ENCODE results near the gene GNAL.

GNAL gene

DNA sequence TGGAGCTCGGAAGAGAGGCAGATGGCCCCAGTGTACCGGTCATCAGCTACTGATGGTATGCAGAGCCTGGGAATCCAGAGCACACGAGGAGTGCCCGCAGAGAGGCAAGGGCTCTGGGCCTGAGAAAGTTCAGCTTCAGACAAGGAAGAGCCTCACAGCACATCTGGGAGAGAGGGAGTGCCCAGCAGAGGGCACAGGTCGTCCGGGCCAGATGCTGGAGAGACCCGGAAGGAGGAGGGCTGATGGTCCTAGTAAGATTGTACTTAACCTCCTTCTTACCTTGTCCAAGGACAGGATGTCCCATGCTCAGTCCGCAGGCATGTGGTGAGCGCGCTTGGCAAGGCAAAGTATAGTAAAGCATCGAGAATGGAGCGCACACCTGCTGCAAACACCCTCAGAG lies 137.8 kb downstream of the GNAL start:
- no peak for ATAC-seq
- no peak for TF ChIP-seq PPARA (CRISPR knock-in tag; IDR thresholded peaks at IDR 0.05; ENCODE audit: borderline replicate concordance)
- TF ChIP-seq, protein P1, sequence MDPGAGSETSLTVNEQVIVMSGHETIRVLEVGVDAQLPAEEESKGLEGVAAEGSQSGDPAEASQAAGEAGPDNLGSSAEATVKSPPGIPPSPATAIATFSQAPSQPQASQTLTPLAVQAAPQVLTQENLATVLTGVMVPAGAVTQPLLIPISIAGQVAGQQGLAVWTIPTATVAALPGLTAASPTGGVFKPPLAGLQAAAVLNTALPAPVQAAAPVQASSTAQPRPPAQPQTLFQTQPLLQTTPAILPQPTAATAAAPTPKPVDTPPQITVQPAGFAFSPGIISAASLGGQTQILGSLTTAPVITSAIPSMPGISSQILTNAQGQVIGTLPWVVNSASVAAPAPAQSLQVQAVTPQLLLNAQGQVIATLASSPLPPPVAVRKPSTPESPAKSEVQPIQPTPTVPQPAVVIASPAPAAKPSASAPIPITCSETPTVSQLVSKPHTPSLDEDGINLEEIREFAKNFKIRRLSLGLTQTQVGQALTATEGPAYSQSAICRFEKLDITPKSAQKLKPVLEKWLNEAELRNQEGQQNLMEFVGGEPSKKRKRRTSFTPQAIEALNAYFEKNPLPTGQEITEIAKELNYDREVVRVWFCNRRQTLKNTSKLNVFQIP (CRISPR knock-in tag; IDR thresholded peaks at IDR 0.05; ENCODE audit: borderline replicate concordance, low read depth), result no peak
- TF ChIP-seq ZFP30 (CRISPR knock-in tag; IDR thresholded peaks at IDR 0.05), result no peak
- TF ChIP-seq ARNTL (CRISPR knock-in tag; IDR thresholded peaks at IDR 0.05; ENCODE audit: borderline replicate concordance, low read depth), result no peak
- TF ChIP-seq TCF4 (CRISPR knock-in tag; IDR thresholded peaks at IDR 0.05; ENCODE audit: borderline replicate concordance), result no peak
- no peak for TF ChIP-seq RARB (CRISPR knock-in tag; IDR thresholded peaks at IDR 0.05)
- TF ChIP-seq, protein P2, sequence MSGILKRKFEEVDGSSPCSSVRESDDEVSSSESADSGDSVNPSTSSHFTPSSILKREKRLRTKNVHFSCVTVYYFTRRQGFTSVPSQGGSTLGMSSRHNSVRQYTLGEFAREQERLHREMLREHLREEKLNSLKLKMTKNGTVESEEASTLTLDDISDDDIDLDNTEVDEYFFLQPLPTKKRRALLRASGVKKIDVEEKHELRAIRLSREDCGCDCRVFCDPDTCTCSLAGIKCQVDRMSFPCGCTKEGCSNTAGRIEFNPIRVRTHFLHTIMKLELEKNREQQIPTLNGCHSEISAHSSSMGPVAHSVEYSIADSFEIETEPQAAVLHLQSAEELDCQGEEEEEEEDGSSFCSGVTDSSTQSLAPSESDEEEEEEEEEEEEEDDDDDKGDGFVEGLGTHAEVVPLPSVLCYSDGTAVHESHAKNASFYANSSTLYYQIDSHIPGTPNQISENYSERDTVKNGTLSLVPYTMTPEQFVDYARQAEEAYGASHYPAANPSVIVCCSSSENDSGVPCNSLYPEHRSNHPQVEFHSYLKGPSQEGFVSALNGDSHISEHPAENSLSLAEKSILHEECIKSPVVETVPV (CRISPR knock-in tag; IDR thresholded peaks at IDR 0.05), result no peak

DNA sequence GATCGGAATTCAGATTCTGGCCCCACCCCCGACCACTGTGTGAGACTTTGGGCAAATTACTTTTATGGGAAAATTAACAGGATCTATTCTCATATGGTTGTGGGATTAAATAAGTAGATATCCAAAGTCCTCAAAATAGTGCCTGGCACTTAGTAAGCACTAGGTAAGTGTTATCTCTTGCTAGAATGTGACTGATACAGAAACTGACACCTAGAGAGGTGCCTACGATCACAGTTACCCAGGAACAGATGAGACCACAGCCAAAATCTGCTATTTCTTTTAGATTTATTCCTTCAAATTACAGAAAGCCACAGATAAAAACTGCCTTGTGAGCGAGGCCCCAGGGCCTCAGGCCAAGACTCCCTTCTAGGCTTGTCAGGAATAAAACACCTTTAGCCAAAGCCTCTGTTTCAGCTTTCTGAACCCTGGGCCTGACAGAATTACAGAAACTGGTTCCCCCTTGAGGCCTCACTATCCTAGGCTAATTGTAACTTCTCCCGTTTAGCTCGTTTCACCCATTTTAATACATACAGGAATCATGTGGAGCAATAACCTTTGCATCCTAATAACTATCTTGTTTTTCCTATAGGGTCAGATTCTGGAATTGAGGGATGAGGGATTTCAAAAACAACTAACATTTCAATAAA lies 139.8 kb downstream of the GNAL start:
- no peak for ATAC-seq
- TF ChIP-seq ZNF8 (CRISPR knock-in tag; IDR thresholded peaks at IDR 0.05), result no peak
- TF ChIP-seq TOX (CRISPR knock-in tag; IDR thresholded peaks at IDR 0.05; ENCODE audit: borderline replicate concordance), result no peak
- no peak for TF ChIP-seq ZC3H10 (CRISPR knock-in tag; IDR thresholded peaks at IDR 0.05)
- TF ChIP-seq, protein P3, sequence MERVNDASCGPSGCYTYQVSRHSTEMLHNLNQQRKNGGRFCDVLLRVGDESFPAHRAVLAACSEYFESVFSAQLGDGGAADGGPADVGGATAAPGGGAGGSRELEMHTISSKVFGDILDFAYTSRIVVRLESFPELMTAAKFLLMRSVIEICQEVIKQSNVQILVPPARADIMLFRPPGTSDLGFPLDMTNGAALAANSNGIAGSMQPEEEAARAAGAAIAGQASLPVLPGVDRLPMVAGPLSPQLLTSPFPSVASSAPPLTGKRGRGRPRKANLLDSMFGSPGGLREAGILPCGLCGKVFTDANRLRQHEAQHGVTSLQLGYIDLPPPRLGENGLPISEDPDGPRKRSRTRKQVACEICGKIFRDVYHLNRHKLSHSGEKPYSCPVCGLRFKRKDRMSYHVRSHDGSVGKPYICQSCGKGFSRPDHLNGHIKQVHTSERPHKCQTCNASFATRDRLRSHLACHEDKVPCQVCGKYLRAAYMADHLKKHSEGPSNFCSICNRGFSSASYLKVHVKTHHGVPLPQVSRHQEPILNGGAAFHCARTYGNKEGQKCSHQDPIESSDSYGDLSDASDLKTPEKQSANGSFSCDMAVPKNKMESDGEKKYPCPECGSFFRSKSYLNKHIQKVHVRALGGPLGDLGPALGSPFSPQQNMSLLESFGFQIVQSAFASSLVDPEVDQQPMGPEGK (CRISPR knock-in tag; IDR thresholded peaks at IDR 0.05; ENCODE audit: borderline replicate concordance), result no peak
- TF ChIP-seq, protein P2 (CRISPR knock-in tag; IDR thresholded peaks at IDR 0.05), result no peak
- TF ChIP-seq RARB (CRISPR knock-in tag; IDR thresholded peaks at IDR 0.05), result no peak
- TF ChIP-seq GLIS3 (CRISPR knock-in tag; IDR thresholded peaks at IDR 0.05), result no peak
- TF ChIP-seq ARNTL (CRISPR knock-in tag; IDR thresholded peaks at IDR 0.05; ENCODE audit: borderline replicate concordance, low read depth), result no peak
- TF ChIP-seq, protein P4, sequence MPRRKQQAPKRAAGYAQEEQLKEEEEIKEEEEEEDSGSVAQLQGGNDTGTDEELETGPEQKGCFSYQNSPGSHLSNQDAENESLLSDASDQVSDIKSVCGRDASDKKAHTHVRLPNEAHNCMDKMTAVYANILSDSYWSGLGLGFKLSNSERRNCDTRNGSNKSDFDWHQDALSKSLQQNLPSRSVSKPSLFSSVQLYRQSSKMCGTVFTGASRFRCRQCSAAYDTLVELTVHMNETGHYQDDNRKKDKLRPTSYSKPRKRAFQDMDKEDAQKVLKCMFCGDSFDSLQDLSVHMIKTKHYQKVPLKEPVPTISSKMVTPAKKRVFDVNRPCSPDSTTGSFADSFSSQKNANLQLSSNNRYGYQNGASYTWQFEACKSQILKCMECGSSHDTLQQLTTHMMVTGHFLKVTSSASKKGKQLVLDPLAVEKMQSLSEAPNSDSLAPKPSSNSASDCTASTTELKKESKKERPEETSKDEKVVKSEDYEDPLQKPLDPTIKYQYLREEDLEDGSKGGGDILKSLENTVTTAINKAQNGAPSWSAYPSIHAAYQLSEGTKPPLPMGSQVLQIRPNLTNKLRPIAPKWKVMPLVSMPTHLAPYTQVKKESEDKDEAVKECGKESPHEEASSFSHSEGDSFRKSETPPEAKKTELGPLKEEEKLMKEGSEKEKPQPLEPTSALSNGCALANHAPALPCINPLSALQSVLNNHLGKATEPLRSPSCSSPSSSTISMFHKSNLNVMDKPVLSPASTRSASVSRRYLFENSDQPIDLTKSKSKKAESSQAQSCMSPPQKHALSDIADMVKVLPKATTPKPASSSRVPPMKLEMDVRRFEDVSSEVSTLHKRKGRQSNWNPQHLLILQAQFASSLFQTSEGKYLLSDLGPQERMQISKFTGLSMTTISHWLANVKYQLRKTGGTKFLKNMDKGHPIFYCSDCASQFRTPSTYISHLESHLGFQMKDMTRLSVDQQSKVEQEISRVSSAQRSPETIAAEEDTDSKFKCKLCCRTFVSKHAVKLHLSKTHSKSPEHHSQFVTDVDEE (CRISPR knock-in tag; IDR thresholded peaks at IDR 0.05), result no peak
- TF ChIP-seq, protein P1 (CRISPR knock-in tag; IDR thresholded peaks at IDR 0.05; ENCODE audit: borderline replicate concordance, low read depth), result no peak
- TF ChIP-seq ZFP30 (CRISPR knock-in tag; IDR thresholded peaks at IDR 0.05), result no peak
- TF ChIP-seq ZFP3 (CRISPR knock-in tag; IDR thresholded peaks at IDR 0.05), result no peak
- TF ChIP-seq SNAI2 (CRISPR knock-in tag; IDR thresholded peaks at IDR 0.05), result no peak
- TF ChIP-seq OSR1 (CRISPR knock-in tag; IDR thresholded peaks at IDR 0.05), result no peak
- no peak for TF ChIP-seq TCF4 (CRISPR knock-in tag; IDR thresholded peaks at IDR 0.05; ENCODE audit: borderline replicate concordance)
- TF ChIP-seq ZNF70 (CRISPR knock-in tag; IDR thresholded peaks at IDR 0.05), result no peak
- TF ChIP-seq, protein P5, sequence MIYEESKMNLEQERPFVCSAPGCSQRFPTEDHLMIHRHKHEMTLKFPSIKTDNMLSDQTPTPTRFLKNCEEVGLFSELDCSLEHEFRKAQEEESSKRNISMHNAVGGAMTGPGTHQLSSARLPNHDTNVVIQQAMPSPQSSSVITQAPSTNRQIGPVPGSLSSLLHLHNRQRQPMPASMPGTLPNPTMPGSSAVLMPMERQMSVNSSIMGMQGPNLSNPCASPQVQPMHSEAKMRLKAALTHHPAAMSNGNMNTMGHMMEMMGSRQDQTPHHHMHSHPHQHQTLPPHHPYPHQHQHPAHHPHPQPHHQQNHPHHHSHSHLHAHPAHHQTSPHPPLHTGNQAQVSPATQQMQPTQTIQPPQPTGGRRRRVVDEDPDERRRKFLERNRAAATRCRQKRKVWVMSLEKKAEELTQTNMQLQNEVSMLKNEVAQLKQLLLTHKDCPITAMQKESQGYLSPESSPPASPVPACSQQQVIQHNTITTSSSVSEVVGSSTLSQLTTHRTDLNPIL (CRISPR knock-in tag; IDR thresholded peaks at IDR 0.05; ENCODE audit: low read depth), result no peak
- no peak for TF ChIP-seq ESRRG (CRISPR knock-in tag; IDR thresholded peaks at IDR 0.05)
- TF ChIP-seq ISL1 (CRISPR knock-in tag; IDR thresholded peaks at IDR 0.05), result no peak
- TF ChIP-seq ZNF565 (CRISPR knock-in tag; conservative IDR thresholded peaks at IDR 0.05; ENCODE audit: low read depth), result no peak
